Measurements from ENCODE around the gene DES. TPM values are rescaled to one million over a fixed set of nuclear protein-coding genes. Genes with fewer than 3 reads are reported as not detected.

DES gene
- total and polyA plus RNA-seq, 2 of the 13 experiments (the other 11 are each of a cell fraction or from before 2014, with no cell fraction given): not detected

DNA sequence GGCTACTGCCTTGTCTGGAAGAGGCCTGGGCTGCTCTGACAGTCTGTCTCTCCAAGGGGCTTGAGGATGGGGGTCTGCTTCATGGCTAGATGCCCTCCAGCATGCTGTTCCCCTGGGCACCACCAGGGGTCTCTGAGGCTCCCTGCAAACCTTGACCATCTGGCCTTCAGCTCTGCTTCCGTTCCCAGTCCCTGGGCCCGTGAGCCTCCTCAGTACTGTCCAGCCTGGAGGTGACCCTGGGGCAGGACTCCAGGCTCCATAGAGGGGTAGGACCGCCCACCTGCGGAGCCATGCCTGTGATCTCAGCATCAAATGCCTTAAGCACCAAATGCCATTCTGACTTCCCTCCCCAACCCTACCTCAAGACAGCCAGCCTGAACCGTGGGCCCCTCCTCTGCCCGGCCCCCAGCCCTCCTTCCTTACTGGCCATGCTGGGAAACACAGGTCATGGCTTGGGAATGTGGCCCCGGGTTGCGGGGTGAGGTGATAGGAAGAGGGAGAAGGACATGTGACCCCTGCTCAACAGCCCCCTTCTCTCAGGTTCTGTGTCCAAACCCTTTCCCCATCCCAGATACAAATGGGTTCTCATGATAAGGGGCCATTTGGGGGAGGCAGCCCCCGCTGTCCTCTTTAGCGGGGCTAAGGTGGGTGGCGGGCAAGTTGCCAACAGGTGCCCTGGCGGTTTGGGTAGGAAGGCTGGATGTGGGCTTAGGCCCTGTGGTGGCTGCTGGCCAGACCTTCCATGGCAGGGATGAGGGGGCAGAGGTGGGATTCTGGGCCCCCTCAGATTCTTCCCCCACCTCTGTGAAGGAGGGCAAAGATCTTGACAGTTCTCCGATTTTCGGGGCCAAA, 41.5 kb downstream of the DES start (continued):
- TF ChIP-seq, protein P1, sequence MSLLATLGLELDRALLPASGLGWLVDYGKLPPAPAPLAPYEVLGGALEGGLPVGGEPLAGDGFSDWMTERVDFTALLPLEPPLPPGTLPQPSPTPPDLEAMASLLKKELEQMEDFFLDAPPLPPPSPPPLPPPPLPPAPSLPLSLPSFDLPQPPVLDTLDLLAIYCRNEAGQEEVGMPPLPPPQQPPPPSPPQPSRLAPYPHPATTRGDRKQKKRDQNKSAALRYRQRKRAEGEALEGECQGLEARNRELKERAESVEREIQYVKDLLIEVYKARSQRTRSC (CRISPR knock-in tag; IDR thresholded peaks at IDR 0.05; ENCODE audit: low read depth): no peak
- TF ChIP-seq ZBTB7B (CRISPR knock-in tag; IDR thresholded peaks at IDR 0.05) (peak; percentile 50; the same call in 1 of the 2 replicates), TSC22D2 (CRISPR knock-in tag; IDR thresholded peaks at IDR 0.05; ENCODE audit: borderline replicate concordance) (no peak), PAWR (CRISPR knock-in tag; IDR thresholded peaks at IDR 0.05; ENCODE audit: borderline replicate concordance) (no peak), KDM2A (CRISPR knock-in tag; IDR thresholded peaks at IDR 0.05; ENCODE audit: borderline replicate concordance, low read depth) (peak; percentile 72), ZNF335 (CRISPR knock-in tag; IDR thresholded peaks at IDR 0.05) (no peak), ZFP82 (CRISPR knock-in tag; IDR thresholded peaks at IDR 0.05; ENCODE audit: borderline replicate concordance) (no peak), GTF2F1 (IDR thresholded peaks at IDR 0.05; ENCODE audit: low read length) (no peak), ZNF709 (CRISPR knock-in tag; IDR thresholded peaks at IDR 0.05) (no peak), SP2 (CRISPR knock-in tag; IDR thresholded peaks at IDR 0.05) (no peak), ZFP37 (CRISPR knock-in tag; IDR thresholded peaks at IDR 0.05; ENCODE audit: borderline replicate concordance) (no peak), ZNF891 (CRISPR knock-in tag; IDR thresholded peaks at IDR 0.05) (no peak), ATM (IDR thresholded peaks at IDR 0.05; ENCODE audit: borderline replicate concordance) (no peak), ZNF777 (CRISPR knock-in tag; IDR thresholded peaks at IDR 0.05) (no peak), ZNF12 (CRISPR knock-in tag; IDR thresholded peaks at IDR 0.05) (no peak), ELF1 (CRISPR knock-in tag; IDR thresholded peaks at IDR 0.05) (0 out of 2 replicates have a peak, but pooled peaks have one; percentile 27), ZNF552 (CRISPR knock-in tag; IDR thresholded peaks at IDR 0.05; ENCODE audit: borderline replicate concordance) (no peak)
- TF ChIP-seq, protein P2, sequence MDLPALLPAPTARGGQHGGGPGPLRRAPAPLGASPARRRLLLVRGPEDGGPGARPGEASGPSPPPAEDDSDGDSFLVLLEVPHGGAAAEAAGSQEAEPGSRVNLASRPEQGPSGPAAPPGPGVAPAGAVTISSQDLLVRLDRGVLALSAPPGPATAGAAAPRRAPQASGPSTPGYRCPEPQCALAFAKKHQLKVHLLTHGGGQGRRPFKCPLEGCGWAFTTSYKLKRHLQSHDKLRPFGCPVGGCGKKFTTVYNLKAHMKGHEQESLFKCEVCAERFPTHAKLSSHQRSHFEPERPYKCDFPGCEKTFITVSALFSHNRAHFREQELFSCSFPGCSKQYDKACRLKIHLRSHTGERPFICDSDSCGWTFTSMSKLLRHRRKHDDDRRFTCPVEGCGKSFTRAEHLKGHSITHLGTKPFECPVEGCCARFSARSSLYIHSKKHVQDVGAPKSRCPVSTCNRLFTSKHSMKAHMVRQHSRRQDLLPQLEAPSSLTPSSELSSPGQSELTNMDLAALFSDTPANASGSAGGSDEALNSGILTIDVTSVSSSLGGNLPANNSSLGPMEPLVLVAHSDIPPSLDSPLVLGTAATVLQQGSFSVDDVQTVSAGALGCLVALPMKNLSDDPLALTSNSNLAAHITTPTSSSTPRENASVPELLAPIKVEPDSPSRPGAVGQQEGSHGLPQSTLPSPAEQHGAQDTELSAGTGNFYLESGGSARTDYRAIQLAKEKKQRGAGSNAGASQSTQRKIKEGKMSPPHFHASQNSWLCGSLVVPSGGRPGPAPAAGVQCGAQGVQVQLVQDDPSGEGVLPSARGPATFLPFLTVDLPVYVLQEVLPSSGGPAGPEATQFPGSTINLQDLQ (CRISPR knock-in tag; IDR thresholded peaks at IDR 0.05): no peak
- TF ChIP-seq, protein P3, sequence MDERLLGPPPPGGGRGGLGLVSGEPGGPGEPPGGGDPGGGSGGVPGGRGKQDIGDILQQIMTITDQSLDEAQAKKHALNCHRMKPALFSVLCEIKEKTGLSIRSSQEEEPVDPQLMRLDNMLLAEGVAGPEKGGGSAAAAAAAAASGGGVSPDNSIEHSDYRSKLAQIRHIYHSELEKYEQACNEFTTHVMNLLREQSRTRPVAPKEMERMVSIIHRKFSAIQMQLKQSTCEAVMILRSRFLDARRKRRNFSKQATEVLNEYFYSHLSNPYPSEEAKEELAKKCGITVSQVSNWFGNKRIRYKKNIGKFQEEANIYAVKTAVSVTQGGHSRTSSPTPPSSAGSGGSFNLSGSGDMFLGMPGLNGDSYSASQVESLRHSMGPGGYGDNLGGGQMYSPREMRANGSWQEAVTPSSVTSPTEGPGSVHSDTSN (CRISPR knock-in tag; IDR thresholded peaks at IDR 0.05): no peak
- TF ChIP-seq, protein P4, sequence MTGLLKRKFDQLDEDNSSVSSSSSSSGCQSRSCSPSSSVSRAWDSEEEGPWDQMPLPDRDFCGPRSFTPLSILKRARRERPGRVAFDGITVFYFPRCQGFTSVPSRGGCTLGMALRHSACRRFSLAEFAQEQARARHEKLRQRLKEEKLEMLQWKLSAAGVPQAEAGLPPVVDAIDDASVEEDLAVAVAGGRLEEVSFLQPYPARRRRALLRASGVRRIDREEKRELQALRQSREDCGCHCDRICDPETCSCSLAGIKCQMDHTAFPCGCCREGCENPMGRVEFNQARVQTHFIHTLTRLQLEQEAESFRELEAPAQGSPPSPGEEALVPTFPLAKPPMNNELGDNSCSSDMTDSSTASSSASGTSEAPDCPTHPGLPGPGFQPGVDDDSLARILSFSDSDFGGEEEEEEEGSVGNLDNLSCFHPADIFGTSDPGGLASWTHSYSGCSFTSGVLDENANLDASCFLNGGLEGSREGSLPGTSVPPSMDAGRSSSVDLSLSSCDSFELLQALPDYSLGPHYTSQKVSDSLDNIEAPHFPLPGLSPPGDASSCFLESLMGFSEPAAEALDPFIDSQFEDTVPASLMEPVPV (CRISPR knock-in tag; IDR thresholded peaks at IDR 0.05): no peak
- TF ChIP-seq, protein P5, sequence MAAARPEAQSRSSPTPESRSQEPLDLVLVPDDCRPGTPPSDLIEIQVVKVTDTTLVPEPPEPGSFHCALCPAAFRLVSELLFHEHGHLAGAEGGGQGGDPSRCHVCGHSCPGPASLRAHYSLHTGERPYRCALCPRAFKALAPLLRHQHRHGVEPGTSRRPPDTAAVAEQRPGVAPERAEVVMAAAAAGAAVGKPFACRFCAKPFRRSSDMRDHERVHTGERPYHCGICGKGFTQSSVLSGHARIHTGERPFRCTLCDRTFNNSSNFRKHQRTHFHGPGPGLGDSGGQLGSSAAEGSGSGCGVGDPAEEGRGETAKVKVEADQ (CRISPR knock-in tag; IDR thresholded peaks at IDR 0.05; ENCODE audit: borderline replicate concordance): no peak

Data from HepG2 (cell line).